Activated T-helper 1 cell treated with anti-CD3 and anti-CD28 coated beads, Interleukin-12 subunit alpha, Interleukin-12 subunit beta, Interleukin-2, Interleukin-4 antibody, amounts not matched to agents 30 ng/mL and 10 ng/mL and 1 ng/mL, durations not matched to agents 14 hours and 24 hours and 36 hours (primary cell): Measurements from ENCODE around the gene DDAH2. TPM values are rescaled to one million over a fixed set of nuclear protein-coding genes. Genes with fewer than 3 reads are reported as not detected.
A peak's percentile ranks its signal among the peaks of the same experiment; 100 is the strongest.
"Not testable (repeated sequence)": the region's sequence is repeated elsewhere in the genome, so short reads cannot be mapped to it uniquely, and the experiment has no call there.

ENCODE experiments used
- DNase-seq: peaks from one replicate; pipeline ENCODE4 v3.0.0; 2021; ENCODE audit warnings: low spot score
- H3K27ac Mint-ChIP-seq: one replicate; pipeline ENCODE4 v1.8.0; 2021; ENCODE audit warnings: mild to moderate bottlenecking, mixed read lengths
- H3K27me3 Mint-ChIP-seq: one replicate; pipeline ENCODE4 v1.8.0; 2022; ENCODE audit warnings: mild to moderate bottlenecking, moderate library complexity, mixed read lengths; ENCODE audit not compliant: insufficient read depth
- H3K36me3 Mint-ChIP-seq: one replicate; pipeline ENCODE4 v1.8.0; 2021; ENCODE audit warnings: low read depth, mixed read lengths
- H3K4me1 Mint-ChIP-seq: one replicate; pipeline ENCODE4 v1.8.0; 2021; ENCODE audit warnings: low read depth, mixed read lengths
- H3K4me3 Mint-ChIP-seq: one replicate; pipeline ENCODE4 v1.8.0; 2021; ENCODE audit warnings: mild to moderate bottlenecking, moderate library complexity, mixed read lengths
- H3K9me3 Mint-ChIP-seq: one replicate; pipeline ENCODE4 v1.8.0; 2021; ENCODE audit warnings: mixed read lengths
- intact Hi-C: fragments of 100-400 bp; cut with micrococcal nuclease; formaldehyde crosslinking; loops from one replicate; pipeline ENCODE4 v1.15.1; 2024
- total RNA-seq: library from RNA; stranded (reverse); gene quantifications from 2 replicates; pipeline ENCODE4 v1.2.3, GENCODE V29; 2022

The DDAH2 gene
- total RNA-seq, 1 donor from 2014 or later = 4.9 TPM

DNA sequence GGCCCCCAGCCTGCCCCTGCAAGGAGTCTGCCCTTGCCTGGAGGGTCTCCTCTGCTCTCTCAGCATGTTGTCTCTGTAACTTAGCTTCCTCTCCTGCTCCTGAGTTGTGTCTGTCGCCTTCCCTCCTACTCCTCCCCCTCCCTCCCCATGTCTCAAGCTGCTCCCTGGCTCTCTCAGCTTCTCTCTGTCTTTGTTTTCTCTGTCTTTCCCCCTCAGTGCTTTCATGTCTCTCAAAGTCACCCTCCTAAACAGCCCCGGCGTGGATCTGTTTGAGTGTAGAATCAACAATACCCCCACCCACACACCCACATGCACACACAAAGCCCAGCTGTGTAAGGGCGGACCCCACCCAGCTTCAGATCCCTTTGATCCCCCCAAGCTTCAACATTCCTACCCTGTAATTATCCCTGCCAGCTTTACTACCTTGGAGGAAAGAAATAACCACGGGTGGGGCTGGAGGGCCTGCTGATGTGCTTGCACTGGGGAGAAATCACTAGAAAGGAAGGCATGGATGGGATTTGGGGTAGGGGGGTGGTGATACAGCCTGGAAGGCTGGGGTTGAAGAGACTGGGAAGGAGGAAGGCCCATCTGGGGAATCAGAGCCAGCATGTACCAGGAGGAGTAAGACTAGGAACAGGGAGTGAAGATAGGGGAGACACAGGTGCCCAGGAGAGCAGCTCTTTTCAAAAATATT, 15.0 kb downstream of the DDAH2 start:
- H3K4me1 Mint-ChIP-seq = peaks cover 15% of the 10 kb centered on the region
- intact Hi-C loops = no loop called here
- H3K27ac Mint-ChIP-seq = no peak overlapping the region
- peaks cover 10% of the 10 kb centered on the region for H3K27me3 Mint-ChIP-seq
- no peaks in the 10 kb centered on the region for H3K36me3 Mint-ChIP-seq
- DNase-seq = no peak
- no peak overlapping the region for H3K4me3 Mint-ChIP-seq
- H3K9me3 Mint-ChIP-seq = no peaks in the 10 kb centered on the region

DNA sequence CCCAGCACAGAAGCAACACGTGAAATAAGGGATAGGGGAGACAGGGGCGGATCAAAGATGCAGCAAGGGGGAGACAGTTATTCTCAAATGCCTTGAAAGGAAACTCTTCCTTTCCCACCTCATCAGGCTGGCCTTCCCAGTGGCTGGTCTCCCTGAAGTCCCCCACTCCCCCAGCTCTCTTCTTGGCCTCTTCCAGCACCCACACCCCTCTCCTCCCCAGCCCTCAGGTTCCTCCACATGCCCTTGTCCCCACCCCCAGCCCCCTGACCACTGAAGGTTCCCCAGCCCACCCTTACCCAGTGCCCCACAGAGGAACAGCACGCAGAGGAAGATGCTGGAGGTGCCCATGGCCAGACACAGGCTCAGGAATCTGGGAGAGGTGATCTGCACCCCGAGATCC, 15.6 kb downstream of the DDAH2 start:
- no peak for DNase-seq
- Mint-ChIP-seq H3K27me3 (peaks cover 10% of the 10 kb centered on the region), H3K36me3 (no peaks in the 10 kb centered on the region), H3K4me3 (no peak overlapping the region), H3K4me1 (peaks cover 15% of the 10 kb centered on the region), H3K27ac (no peak overlapping the region), H3K9me3 (no peaks in the 10 kb centered on the region)
- intact Hi-C loops = no loop called here

DNA sequence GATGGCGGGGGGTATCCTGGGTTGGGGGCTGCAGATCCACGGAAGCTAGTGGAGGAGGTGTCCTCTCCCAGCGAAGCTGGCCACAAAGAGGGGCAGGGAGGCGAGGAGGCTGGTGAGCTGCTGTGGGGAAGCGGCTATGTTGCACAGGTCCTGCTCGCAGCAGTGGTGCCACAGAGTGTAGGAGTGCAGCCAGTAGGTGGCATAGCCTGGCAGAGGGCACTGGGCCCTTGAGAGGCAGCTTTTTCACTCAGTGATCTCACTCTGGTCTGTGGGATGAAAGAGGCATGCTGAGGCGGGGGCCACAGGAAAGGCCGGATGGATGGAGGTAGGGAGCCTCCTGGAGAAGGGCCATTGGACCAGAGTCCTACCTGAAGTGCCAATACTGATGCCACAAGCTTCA, 16.8 kb downstream of the DDAH2 start:
- no peaks in the 10 kb centered on the region for H3K36me3 Mint-ChIP-seq
- DNase-seq = no peak
- no peaks in the 10 kb centered on the region for H3K9me3 Mint-ChIP-seq
- intact Hi-C loops = no loop called here
- no peak overlapping the region for H3K4me3 Mint-ChIP-seq
- H3K27ac Mint-ChIP-seq = no peak overlapping the region
- H3K4me1 Mint-ChIP-seq = peaks cover 15% of the 10 kb centered on the region
- peaks cover 10% of the 10 kb centered on the region for H3K27me3 Mint-ChIP-seq

DNA sequence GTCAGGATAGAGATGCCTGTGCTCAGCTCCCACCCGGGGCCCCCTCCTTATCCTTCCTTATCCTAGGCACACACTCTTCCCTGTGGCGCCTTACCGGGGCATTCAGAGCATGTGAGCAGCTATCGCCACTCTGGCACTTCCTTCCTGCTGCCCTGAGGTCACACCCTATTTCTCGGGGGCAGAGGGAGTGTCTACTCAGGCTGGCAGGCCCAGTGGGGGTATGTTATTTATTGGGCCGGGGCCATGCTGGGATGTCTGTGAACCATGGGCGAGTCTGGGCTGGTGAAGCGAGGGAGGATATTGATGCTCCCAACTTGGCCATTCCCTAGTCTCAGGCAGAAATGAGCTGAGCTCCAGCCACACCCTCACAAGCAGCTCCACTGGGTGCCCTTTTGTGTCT, 17.9 kb downstream of the DDAH2 start:
- Mint-ChIP-seq H3K27me3 (peaks cover 10% of the 10 kb centered on the region), H3K4me1 (peaks cover 15% of the 10 kb centered on the region), H3K36me3 (no peaks in the 10 kb centered on the region), H3K27ac (no peak overlapping the region), H3K9me3 (no peaks in the 10 kb centered on the region), H3K4me3 (no peak overlapping the region)
- intact Hi-C loops = no loop called here
- no peak for DNase-seq

DNA sequence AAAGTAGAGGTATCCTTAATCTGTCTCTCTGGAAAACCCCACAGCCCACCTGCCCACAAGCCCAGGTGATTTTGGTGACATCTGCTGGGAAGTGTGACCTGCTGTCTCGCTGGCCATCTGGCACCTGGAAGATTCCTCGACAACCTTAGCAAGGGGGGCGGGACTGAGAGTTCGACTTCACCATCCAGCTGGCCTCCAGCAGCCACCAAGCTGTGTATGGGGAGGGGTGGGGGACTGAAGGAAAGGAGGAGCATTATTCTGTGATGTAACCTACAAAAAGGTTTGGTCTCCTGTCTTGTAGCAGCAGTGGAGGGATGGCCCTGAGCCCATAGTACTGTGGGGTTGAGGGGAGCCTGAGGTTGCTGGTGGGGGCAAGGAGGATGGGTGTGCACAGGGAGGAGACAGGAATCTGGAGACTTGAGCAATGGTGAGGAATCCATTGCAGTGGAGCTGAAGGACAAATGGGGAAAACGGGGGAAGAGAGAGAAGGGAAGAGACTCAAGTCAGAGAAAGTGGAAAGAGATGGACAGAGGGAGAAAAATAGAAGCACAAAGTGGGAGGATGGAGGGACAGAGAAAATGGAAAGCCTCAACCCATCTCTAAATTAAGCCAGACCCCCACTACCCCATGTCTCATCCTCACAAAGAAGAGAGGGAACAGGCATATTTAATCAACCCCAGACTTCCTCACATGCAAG, 18.4 kb downstream of the DDAH2 start:
- intact Hi-C loops = no loop called here
- Mint-ChIP-seq H3K4me1 (peaks cover 15% of the 10 kb centered on the region), H3K27me3 (peaks cover 10% of the 10 kb centered on the region), H3K4me3 (no peak overlapping the region), H3K36me3 (no peaks in the 10 kb centered on the region), H3K27ac (no peak overlapping the region), H3K9me3 (no peaks in the 10 kb centered on the region)
- no peak for DNase-seq

DNA sequence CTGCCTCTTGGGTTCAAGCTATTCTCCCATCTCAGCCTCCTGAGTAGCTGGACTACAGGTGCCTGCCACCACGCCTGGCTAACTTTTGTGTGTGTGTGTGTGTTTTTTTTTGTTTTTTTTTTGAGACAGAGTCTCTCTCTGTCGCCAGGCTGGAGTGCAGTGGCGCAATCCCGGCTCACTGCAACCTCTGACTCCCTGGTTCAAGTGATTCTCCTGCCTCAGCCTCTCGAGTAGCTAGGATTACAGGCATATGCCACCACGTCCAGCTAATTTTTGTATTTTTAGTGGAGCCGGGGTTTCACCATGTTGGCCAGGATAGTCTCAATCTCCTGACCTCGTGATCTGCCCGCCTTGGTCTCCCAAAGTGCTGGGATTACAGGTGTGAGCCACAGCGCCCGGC, 19.9 kb downstream of the DDAH2 start:
- H3K27me3 Mint-ChIP-seq = not testable (repeated sequence)

DNA sequence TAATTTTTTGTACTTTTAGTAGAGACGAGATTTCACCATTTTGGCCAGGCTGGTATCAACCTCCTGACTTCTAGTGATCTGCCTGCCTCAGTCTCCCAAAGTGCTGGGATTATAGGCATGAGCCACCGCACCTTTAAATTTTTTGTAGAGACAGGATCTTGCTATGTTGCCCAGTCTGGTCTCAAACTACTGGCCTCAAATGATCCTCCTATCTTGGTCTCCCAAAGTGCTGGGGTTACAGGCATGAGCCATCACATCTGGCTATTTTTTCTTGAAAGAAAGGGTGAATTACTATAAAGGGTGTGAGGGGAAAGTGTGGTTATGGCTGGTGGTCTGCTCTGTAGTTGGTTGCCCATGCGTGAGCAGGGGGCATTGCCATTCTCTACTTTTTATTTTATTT, 20.9 kb downstream of the DDAH2 start:
- intact Hi-C loops = no loop called here
- Mint-ChIP-seq H3K4me1 (peaks cover 13% of the 10 kb centered on the region), H3K27ac (no peak overlapping the region), H3K27me3 (peaks cover 4% of the 10 kb centered on the region), H3K4me3 (no peak overlapping the region), H3K9me3 (no peaks in the 10 kb centered on the region), H3K36me3 (peaks cover 2% of the 10 kb centered on the region)
- no peak for DNase-seq

More for the DNA sequence above, 19.9 kb downstream of the DDAH2 start:
- intact Hi-C loops, H3K36me3 Mint-ChIP-seq, H3K9me3 Mint-ChIP-seq, DNase-seq, H3K4me3 Mint-ChIP-seq, H3K27ac Mint-ChIP-seq: not testable (repeated sequence)
- peaks cover 14% of the 10 kb centered on the region for H3K4me1 Mint-ChIP-seq

DNA sequence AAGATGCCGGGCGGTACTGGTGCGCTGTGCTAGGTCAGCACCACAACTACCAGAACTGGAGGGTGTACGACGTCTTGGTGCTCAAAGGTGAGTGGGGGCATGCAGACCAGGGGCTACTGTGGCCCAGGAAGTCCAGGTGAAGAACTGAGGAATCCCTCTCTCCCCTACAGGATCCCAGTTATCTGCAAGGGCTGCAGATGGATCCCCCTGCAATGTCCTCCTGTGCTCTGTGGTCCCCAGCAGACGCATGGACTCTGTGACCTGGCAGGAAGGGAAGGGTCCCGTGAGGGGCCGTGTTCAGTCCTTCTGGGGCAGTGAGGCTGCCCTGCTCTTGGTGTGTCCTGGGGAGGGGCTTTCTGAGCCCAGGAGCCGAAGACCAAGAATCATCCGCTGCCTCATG, 21.4 kb downstream of the DDAH2 start:
- no peak overlapping the region for H3K4me3 Mint-ChIP-seq
- H3K27me3 Mint-ChIP-seq = peaks cover 4% of the 10 kb centered on the region
- H3K27ac Mint-ChIP-seq = no peak overlapping the region
- H3K9me3 Mint-ChIP-seq = no peaks in the 10 kb centered on the region
- no peak for DNase-seq
- intact Hi-C loops = no loop called here
- H3K36me3 Mint-ChIP-seq = peaks cover 2% of the 10 kb centered on the region
- H3K4me1 Mint-ChIP-seq = peaks cover 15% of the 10 kb centered on the region

DNA sequence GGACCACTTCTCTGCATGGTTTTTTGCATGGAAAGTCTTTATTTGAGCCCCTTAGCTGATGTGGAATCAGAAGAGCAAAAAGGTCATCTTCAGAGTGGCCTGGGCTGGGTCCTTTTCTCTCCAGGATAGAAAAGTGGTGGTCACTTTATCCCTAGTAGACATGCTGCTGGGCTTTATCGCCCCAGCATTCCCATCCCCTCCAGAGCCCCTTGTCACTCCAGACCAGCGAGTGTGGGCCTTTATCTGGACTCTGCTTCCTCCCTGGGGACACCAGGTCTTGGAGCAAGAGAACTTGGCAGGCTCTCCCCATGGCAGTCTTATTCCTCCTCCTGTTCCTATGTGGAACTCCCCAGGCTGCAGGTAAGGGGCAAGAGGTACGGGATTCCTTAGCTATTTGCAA, 22.5 kb downstream of the DDAH2 start, which contains the start of gene LY6G6F:
LY6G6F (plus strand) TSS at position 268 of the 400 bp plus-strand sequence; CDS start at position 309, 41 bp downstream.
- Mint-ChIP-seq H3K27me3 (no peaks in the 10 kb centered on the region), H3K4me3 (no peak within 1 kb of the TSS), H3K27ac (no peak within 1 kb of the TSS), H3K36me3 (peaks cover 5% of the 10 kb centered on the region), H3K9me3 (no peaks in the 10 kb centered on the region), H3K4me1 (peaks cover 23% of the 10 kb centered on the region)
- DNase-seq = no peak
- intact Hi-C loops = no loop called here

DNA sequence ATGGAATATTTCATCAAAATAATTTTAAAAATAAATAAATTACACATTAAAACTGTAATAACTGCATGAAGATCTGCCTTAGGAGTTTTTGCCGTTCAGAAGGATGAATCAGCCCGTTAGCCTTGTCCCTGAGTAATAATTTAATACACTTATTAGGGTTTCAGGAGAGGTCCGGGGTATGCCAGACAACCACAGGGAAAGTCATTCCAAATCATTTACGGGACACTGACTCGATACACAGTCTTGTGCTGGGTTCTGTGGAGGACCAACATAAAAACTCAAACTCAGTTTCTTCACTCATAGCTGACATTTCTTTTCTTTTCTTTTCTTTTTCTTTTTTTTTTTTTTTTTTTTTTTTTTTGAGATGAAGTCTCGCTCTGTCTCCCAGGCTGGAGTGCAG, 23.2 kb downstream of the DDAH2 start:
- no peak for DNase-seq
- Mint-ChIP-seq H3K4me3 (no peak overlapping the region), H3K36me3 (peaks cover 8% of the 10 kb centered on the region), H3K27ac (no peak overlapping the region), H3K27me3 (no peaks in the 10 kb centered on the region), H3K9me3 (no peaks in the 10 kb centered on the region), H3K4me1 (peaks cover 25% of the 10 kb centered on the region)
- intact Hi-C loops = no loop called here

DNA sequence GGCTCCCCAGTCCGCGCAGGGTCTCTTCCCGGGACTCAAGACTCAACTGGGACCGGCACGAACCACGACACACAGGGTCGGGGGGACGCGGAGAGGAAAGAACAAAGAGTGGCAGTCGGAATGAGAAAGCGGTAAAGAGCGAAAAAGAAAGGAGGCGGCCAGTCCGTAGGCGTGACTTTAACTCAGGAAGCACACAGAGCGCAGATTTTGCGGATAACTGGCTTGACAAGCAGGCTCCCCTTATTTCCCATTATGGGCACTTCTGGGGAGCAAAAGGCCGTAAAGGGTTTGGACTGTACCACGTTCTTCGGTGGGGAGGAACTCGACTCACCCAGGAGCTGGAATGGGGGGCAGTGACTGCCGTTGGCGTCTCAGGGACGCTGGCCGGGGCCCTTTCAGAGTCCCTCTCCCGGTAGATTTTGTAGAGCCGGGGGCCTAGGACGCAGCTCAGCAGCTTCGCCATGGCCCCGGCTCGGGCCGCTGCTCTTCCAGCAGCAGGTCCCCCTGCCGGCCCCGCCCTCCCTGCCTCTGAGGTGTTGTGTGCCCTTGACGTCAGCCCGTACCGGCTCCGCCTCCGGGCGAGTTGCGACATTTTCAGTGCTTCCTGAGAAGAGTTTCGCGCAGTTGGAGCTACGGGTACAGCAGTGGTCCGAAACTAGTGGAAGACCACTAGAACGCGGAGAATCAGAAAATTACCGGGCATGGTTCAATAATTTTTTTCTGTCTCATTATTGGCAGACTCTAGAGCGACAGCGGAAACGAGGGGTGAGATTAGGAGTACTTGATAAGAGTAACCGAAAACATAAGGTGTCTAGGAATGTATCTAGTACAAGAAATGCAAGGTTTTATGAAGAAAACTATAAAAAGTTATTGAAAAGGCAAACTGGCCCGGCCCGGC, 26.0 kb downstream of the DDAH2 start, which contains the start of gene ABHD16A:
ABHD16A (minus strand) TSS at position 506 of the 898 bp plus-strand sequence; CDS start at position 463, 43 bp downstream.
- H3K4me3 Mint-ChIP-seq = peak within 1 kb of the TSS; percentile 98
- intact Hi-C loops = loop anchor here (1.0 to 2.0 kb wide), 12 partner anchors 23 to 256 kb away; partner anchors contain the start of genes BAG6, CLIC1, DDAH2 and HSPA1B
- H3K27ac Mint-ChIP-seq = peak within 1 kb of the TSS; percentile 97

DNA sequence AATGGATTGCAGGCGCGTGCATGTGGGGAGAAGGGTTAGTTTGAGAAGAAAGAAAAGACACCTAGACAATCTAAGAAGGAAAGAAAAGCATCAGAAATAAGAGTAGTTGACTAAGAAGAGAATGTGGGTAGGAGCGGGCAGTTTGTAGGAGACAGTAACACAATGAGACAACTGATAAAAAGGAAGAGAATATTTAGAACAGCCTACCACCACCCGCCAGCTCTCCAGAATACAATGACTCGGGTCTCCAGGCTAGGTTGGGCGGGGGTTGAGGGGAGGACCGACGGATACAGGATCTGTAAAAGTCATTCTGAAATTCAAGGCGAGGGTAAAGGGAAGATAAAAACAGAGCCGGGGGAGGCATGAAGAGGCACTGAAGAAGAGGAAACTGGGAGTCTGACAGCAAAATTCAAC, 26.7 kb downstream of the DDAH2 start:
- Mint-ChIP-seq H3K36me3 (peaks cover 18% of the 10 kb centered on the region), H3K9me3 (no peaks in the 10 kb centered on the region), H3K4me1 (peaks cover 31% of the 10 kb centered on the region), H3K27me3 (no peaks in the 10 kb centered on the region), H3K4me3 (peak overlapping the region; percentile 98), H3K27ac (peak overlapping the region; percentile 97)
- peak; percentile 11 for DNase-seq
- intact Hi-C loops = loop anchor here (1.0 to 2.0 kb wide), 3 partner anchors 22 to 200 kb away; partner anchors contain the start of genes VWA7 and ZBTB12

More for the DNA sequence above, 26.0 kb downstream of the DDAH2 start, which contains the start of gene ABHD16A:
- Mint-ChIP-seq H3K27me3 (no peaks in the 10 kb centered on the region), H3K4me1 (peaks cover 25% of the 10 kb centered on the region), H3K9me3 (no peaks in the 10 kb centered on the region), H3K36me3 (peaks cover 14% of the 10 kb centered on the region)
- DNase-seq = peak; percentile 95
